OCI-LY1 (cell line): ENCODE measurements around the gene CYP3A4.

Source experiments
- EZH2 ChIP-seq: fragments of 200-600 bp; sonication (generic), shearing (Covaris generic); IDR thresholded peaks from 2 replicates; pipeline ENCODE4 v1.8.0; 2017; ENCODE audit warnings: borderline replicate concordance, mixed run types, mild to moderate bottlenecking, antibody characterized with exemption, low read length, moderate library complexity, mixed read lengths
- TF ChIP-seq, protein P1 (sequence below): fragments of 200-600 bp; sonication (generic), shearing (Covaris generic); IDR thresholded peaks from 2 replicates; pipeline ENCODE4 v1.5.1; 2017; ENCODE audit warnings: mild to moderate bottlenecking, antibody characterized with exemption, low read length, moderate library complexity, mixed read lengths

- TF ChIP-seq EZH2: no peak
- TF ChIP-seq, protein P1, sequence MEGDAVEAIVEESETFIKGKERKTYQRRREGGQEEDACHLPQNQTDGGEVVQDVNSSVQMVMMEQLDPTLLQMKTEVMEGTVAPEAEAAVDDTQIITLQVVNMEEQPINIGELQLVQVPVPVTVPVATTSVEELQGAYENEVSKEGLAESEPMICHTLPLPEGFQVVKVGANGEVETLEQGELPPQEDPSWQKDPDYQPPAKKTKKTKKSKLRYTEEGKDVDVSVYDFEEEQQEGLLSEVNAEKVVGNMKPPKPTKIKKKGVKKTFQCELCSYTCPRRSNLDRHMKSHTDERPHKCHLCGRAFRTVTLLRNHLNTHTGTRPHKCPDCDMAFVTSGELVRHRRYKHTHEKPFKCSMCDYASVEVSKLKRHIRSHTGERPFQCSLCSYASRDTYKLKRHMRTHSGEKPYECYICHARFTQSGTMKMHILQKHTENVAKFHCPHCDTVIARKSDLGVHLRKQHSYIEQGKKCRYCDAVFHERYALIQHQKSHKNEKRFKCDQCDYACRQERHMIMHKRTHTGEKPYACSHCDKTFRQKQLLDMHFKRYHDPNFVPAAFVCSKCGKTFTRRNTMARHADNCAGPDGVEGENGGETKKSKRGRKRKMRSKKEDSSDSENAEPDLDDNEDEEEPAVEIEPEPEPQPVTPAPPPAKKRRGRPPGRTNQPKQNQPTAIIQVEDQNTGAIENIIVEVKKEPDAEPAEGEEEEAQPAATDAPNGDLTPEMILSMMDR: no peak
Measured at GRCh38 chr7:99709260-99709659, 74.7 kb downstream of the CYP3A4 start.
